Activated naive CD8-positive, alpha-beta T cell treated with anti-CD3 and anti-CD28 coated beads, Interleukin-2, amount 10 ng/mL, durations not matched to agents 7 days and 5 days (primary cell): ENCODE results near the gene CKB. TPM values are rescaled to one million over a fixed set of nuclear protein-coding genes. Genes with fewer than 3 reads are reported as not detected.

ENCODE experiments used
- ATAC-seq: fragments of 150-1000 bp; cut with Tn5 transposase; one replicate; pipeline ENCODE4 v1.10.0; 2021; ENCODE audit warnings: low read depth, moderate library complexity
- POLR2A ChIA-PET: fragments of 350-600 bp; sonication (Branson Sonifier 250); formaldehyde crosslinking; loops from one replicate; lab custom pipeline; 2021; ENCODE audit warnings: antibody characterized with exemption; lab: Charles Lee
- DNase-seq: peaks from one replicate; pipeline ENCODE4 v3.0.0; 2021
- H3K27ac Mint-ChIP-seq: one replicate; pipeline ENCODE4 v1.8.0; 2022; ENCODE audit warnings: mild to moderate bottlenecking, mixed read lengths
- H3K27me3 Mint-ChIP-seq: one replicate; pipeline ENCODE4 v1.8.0; 2022; ENCODE audit warnings: mild to moderate bottlenecking, moderate library complexity, mixed read lengths
- H3K36me3 Mint-ChIP-seq: one replicate; pipeline ENCODE4 v1.8.0; 2021; ENCODE audit warnings: mild to moderate bottlenecking, mixed read lengths
- H3K4me1 Mint-ChIP-seq: one replicate; pipeline ENCODE4 v1.8.0; 2021; ENCODE audit warnings: mixed read lengths
- H3K4me3 Mint-ChIP-seq: one replicate; pipeline ENCODE4 v1.8.0; 2022; ENCODE audit warnings: mild to moderate bottlenecking, moderate library complexity, mixed read lengths
- H3K9me3 Mint-ChIP-seq: one replicate; pipeline ENCODE4 v1.8.0; 2021; ENCODE audit warnings: mixed read lengths
- total RNA-seq, 2 experiments: library from RNA; stranded (reverse); gene quantifications; one replicate each; pipeline ENCODE4 v1.2.3, GENCODE V29; 2021

The CKB gene
- total RNA-seq, 2 experiments from 2014 or later, result 4.3 to 4.4 TPM

DNA sequence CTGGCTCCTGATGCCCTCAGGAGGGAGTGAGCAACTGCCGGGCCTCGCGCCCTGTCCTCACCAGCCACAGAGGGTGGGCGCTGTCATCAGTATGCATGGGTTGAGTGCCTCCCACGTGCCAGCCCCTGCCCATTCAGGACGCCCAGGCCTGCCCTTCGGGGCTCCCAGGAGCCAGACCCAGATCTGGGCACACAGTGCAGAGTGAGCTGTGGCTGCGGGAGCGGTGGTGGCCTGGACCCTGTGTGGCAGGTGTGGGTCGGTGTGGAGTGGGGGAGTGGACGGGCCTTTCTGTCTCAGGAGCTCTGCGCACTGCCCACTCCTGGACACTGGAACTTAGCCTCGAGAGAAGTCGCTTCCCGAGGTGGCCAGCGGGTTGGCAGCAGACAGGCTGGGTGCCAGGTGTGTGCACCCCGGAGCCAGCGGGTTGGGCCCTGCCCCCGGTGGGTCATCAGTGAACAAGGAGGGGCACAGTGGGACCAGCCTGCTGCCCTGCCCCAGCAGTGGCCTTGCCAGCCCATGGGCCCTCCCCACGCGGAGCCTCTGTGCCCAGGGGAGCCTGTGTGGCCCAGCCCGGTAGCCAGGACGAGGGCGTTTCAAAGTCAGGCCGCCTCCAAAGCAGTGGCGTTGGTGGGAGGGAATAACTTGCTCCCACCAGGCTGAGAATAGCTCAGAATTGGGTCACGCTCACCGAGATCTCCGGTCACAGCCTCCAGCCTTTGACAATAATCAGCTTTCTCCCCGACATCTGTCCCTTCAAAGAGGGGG, 15.8 kb upstream of the CKB start:
- no peak for DNase-seq
- H3K4me3 Mint-ChIP-seq, result no peak overlapping the region
- H3K27me3 Mint-ChIP-seq, result peaks cover 2% of the 10 kb centered on the region
- no peaks in the 10 kb centered on the region for H3K9me3 Mint-ChIP-seq
- no peak for ATAC-seq
- H3K27ac Mint-ChIP-seq, result no peak overlapping the region
- H3K36me3 Mint-ChIP-seq, result no peaks in the 10 kb centered on the region
- H3K4me1 Mint-ChIP-seq, result no peaks in the 10 kb centered on the region
- POLR2A ChIA-PET, result interaction anchor here (2.3 kb wide), 1 partner anchor 10 kb away, joined by 12 read pairs; the partner anchor contains the start of gene TRMT61A

DNA sequence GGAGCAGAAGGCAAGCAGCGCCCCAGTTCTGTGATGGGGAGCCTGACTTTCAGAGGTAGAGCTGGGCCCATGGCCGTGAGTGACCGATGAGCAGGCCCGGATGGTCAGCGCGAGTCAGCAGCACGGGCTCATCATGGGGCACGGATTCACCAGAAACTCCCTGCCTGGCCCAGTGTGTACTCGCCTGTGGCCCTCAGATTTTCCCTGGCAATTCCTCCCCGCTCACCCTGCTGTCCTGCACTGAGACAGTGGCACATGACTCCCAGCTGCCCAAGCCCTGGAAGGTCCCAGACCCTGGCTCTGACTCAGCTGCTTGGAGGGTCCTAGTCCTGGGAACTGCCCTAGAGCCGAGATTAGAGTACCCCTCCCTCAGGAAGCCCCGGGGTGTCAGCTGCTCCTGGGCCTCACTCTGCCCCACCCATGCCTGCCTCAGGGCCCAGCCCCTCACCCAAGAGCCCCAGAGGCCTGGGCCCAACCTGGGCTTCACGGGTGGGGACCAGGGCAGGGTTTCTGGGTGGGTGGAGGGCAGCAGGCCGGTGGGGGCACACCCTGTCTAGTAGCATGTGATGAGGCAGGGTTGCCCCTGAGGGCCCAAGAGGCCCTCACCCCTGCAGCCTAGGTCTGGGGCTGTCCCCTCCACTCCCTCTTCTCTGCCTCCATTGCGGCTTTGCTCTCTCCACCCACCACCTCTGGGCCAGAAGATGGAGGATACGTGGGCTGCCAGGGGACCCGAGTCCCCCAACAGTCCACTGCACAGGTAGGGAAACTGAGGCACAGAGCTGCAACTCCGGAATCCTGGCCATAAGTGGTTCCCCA, 14.8 kb upstream of the CKB start:
- Mint-ChIP-seq H3K27ac (no peak overlapping the region), H3K9me3 (no peaks in the 10 kb centered on the region), H3K27me3 (peaks cover 2% of the 10 kb centered on the region), H3K4me3 (no peak overlapping the region), H3K4me1 (no peaks in the 10 kb centered on the region), H3K36me3 (no peaks in the 10 kb centered on the region)
- no peak for ATAC-seq
- POLR2A ChIA-PET, result interaction anchor here (1.4 kb wide), 1 partner anchor 16 kb away, joined by 4 read pairs; no protein-coding TSS in a partner anchor
- no peak for DNase-seq

DNA sequence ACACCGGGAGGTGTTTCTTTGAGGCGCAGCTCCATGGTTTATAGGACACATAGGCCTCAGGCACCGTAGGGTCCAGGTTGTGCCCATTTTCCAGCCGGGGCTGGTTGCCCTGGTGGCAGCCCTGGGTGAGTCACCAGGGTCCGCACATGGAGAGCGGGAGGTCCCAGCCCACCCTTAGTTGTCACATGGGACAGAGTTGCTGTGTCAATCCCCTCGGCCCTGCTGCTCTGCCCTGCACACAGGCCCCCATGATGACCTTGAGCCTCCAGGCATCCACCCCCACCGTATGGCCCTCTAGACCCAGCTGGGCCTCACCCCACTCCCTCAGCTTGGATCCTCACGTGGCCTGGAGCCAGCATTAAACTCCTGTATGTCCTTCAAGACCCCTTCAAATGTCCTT, 14.1 kb upstream of the CKB start:
- Mint-ChIP-seq H3K27ac (no peak overlapping the region), H3K9me3 (no peaks in the 10 kb centered on the region), H3K27me3 (peaks cover 2% of the 10 kb centered on the region), H3K4me1 (no peaks in the 10 kb centered on the region), H3K4me3 (no peak overlapping the region), H3K36me3 (no peaks in the 10 kb centered on the region)
- DNase-seq (no peak), ATAC-seq (no peak)
- POLR2A ChIA-PET, result interaction anchor here (1.4 kb wide), 1 partner anchor 16 kb away, joined by 4 read pairs; no protein-coding TSS in a partner anchor

DNA sequence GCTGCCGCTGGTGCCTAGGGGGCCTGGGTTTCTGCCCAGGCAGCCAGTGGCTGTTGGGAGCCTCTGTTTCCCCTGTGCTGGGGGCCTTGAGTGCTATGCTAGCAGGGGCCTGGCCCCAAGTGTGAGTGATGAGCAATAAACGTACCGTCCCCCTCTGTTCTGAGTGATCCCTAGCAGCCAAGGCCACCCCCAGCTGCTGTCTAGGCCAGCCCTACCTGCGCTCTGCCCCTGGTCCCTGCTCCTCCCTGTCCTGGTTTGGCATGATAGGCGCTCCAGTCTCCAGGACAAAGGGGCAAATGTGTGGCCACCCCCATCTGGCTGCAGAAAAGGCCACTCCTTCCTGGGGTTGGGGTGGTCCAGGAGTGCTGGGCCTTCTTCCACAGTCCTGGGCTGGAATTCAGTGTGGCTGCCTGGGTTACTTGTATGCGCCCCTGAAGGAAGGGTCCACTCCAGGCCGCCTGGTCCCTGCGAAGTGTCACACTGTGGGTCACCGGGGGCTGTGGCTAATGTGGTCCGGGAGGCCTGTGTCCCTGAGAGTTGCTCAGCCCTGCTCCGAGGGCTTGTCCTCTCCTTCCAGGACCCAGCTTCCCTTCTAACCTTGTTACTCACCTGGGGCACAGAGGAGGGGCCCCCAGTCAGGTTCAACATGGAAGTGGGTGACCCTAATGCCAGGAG, 13.4 kb upstream of the CKB start:
- Mint-ChIP-seq H3K4me3 (no peak overlapping the region), H3K27me3 (peaks cover 2% of the 10 kb centered on the region), H3K4me1 (peaks cover 2% of the 10 kb centered on the region), H3K36me3 (no peaks in the 10 kb centered on the region), H3K9me3 (no peaks in the 10 kb centered on the region), H3K27ac (no peak overlapping the region)
- POLR2A ChIA-PET, result interaction anchor here (1.4 kb wide), 1 partner anchor 15 kb away, joined by 4 read pairs; no protein-coding TSS in a partner anchor
- DNase-seq (no peak), ATAC-seq (no peak)

DNA sequence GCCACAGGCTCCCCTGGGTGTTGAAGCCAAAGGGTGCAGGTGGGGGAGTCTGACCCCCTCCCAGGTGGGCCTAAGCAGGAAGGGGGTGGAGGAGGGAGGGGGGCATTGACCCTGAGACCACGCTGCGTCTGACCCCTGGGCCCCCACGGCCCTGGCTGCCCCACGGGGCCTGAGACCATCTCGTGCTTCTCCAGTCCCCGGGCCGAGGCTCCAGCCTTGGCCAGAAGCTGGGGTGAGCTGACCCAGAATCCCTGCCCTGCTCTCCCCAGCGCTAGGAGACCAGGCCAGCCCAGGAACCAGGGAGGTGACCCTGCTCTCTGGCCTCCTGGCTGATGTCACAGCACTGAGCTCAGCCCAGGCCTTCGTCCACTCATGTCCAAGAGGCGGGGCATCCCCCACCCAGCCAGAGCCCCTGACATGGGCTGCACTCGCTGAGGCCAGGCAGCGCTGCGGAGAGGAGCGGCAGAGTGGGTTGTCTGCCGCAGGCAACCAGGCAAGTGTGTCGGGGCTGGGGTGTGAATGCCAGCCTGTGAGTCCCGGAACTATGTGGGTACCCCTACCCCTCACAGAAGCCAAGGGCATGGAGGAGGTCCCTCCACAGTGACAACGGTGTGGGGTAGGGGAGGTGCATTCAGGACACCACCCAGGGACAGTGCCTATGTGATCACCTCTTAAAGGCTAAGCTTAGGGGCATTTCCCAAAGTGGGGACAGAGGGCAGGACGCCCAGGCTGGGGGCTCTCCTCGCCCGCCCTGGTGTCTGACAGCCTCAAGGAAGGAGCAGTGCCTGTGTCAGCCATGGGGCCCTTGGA, 12.7 kb upstream of the CKB start:
- Mint-ChIP-seq H3K4me1 (peaks cover 4% of the 10 kb centered on the region), H3K4me3 (no peak overlapping the region), H3K36me3 (no peaks in the 10 kb centered on the region), H3K27me3 (peaks cover 1% of the 10 kb centered on the region), H3K9me3 (no peaks in the 10 kb centered on the region), H3K27ac (no peak overlapping the region)
- DNase-seq, result no peak
- ATAC-seq, result no peak
- POLR2A ChIA-PET, result interaction anchor here (1.3 kb wide), 1 partner anchor 14 kb away, joined by 4 read pairs; no protein-coding TSS in a partner anchor

DNA sequence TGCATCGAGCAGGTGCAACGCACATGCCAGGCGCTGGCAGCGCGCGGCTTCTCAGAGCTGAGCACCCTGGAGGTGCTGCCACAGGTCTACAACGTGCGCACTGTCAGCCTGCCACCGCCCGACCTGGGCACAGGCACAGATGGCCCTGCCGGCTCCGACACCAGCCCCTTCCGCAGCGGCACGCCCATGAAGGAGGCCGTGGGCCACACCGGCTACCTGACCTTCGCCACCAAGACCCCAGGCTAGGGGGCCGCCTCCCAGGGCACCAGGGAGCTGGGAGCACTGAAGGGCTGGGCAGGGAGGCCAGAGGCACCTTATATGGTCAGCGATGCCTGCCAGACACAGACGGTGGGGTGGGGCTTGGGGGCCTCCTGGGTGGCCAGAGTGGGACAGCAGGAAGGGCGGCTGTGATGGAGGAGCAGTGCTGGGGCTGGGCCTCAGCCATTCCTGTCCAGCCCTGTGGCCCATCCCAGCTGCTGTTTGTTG, 12.0 kb upstream of the CKB start:
- no peak for ATAC-seq
- Mint-ChIP-seq H3K9me3 (no peaks in the 10 kb centered on the region), H3K27me3 (no peaks in the 10 kb centered on the region), H3K4me1 (peaks cover 10% of the 10 kb centered on the region), H3K4me3 (no peak overlapping the region), H3K36me3 (no peaks in the 10 kb centered on the region), H3K27ac (no peak overlapping the region)
- DNase-seq, result no peak
- POLR2A ChIA-PET, result interaction anchor here (1.3 kb wide), 1 partner anchor 13 kb away, joined by 4 read pairs; no protein-coding TSS in a partner anchor

DNA sequence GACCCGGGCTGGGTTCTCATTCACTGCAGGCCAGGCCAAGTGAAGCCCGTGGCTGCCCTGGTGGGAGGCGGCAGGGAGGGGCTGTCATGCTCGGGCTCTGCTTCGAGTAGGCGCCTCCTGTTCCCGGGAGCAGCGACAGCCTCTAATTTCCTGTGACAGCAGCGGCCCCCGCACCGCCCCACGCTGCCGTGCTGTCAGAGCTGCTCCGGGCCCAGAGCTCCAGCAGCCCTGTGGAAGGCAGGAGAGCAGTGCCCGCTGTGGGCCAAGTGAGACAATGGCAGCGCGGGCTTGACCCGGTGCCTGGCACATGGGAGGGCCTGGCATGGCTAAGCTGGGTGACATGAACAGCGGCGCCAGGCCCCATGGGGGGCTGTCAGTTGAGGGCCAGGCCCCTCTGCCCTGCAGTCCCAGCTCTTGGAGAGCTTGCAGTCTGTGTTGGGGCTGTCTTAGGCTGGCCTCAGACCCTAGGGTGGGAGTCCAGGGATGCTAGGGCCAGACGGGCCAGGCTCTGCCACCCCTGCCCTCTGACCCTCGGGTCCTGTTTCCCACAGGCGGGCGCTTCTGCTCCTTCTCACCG, 11.5 kb upstream of the CKB start:
- no peak for ATAC-seq
- no peak overlapping the region for H3K4me3 Mint-ChIP-seq
- H3K27me3 Mint-ChIP-seq, result no peaks in the 10 kb centered on the region
- no peaks in the 10 kb centered on the region for H3K9me3 Mint-ChIP-seq
- no peak for DNase-seq
- H3K27ac Mint-ChIP-seq, result no peak overlapping the region
- H3K36me3 Mint-ChIP-seq, result peaks cover 2% of the 10 kb centered on the region
- H3K4me1 Mint-ChIP-seq, result peaks cover 13% of the 10 kb centered on the region
- POLR2A ChIA-PET, result interaction anchor here (1.3 kb wide), 1 partner anchor 13 kb away, joined by 4 read pairs; no protein-coding TSS in a partner anchor

DNA sequence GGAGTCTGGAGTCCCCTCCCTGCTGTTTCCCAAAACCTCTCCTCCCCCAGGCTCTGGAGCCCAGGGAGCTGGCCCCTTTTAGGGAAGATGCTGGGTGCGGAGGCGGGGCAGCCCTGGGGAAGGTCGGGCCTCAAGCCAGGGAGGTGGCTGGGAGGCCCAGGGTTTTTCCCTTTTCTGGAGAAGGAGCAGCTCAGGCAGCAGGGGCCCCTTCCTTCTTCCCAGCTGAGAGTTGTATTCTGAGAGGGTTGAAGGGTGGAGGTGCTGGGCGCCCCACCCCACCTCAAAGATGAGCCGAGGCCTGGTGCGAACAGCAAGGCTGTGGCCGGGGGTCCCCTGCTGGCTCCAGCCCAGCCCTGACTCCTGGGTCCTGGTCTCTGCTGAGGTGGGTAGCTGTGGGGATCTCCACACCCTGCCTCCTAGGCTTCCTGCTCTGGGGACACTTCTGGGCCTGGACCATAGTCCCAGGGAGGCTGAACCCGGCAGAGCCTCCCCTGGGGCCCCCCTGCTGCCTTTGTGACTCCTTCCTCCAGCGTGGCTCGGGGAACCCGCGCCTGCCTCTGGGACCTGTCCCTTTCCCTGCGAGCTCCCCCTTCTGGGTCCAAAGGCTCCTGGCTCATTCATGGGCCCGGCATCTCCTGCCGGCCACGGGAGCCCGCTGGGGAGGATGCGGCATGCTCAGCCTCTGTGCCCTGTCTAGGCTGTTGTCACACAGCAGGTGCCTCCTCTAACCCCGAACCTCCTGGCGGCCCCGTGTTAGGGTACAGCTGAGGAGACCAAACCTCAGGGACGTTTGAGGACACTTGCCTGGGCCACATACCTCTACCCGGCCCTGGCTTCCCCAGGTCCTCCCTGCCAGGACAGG, 10.7 kb upstream of the CKB start:
- POLR2A ChIA-PET, result no interaction called here
- no peak for ATAC-seq
- DNase-seq, result no peak
- H3K4me1 Mint-ChIP-seq, result peaks cover 14% of the 10 kb centered on the region
- H3K4me3 Mint-ChIP-seq, result no peak overlapping the region
- H3K36me3 Mint-ChIP-seq, result peaks cover 2% of the 10 kb centered on the region
- no peak overlapping the region for H3K27ac Mint-ChIP-seq
- no peaks in the 10 kb centered on the region for H3K27me3 Mint-ChIP-seq
- no peaks in the 10 kb centered on the region for H3K9me3 Mint-ChIP-seq

DNA sequence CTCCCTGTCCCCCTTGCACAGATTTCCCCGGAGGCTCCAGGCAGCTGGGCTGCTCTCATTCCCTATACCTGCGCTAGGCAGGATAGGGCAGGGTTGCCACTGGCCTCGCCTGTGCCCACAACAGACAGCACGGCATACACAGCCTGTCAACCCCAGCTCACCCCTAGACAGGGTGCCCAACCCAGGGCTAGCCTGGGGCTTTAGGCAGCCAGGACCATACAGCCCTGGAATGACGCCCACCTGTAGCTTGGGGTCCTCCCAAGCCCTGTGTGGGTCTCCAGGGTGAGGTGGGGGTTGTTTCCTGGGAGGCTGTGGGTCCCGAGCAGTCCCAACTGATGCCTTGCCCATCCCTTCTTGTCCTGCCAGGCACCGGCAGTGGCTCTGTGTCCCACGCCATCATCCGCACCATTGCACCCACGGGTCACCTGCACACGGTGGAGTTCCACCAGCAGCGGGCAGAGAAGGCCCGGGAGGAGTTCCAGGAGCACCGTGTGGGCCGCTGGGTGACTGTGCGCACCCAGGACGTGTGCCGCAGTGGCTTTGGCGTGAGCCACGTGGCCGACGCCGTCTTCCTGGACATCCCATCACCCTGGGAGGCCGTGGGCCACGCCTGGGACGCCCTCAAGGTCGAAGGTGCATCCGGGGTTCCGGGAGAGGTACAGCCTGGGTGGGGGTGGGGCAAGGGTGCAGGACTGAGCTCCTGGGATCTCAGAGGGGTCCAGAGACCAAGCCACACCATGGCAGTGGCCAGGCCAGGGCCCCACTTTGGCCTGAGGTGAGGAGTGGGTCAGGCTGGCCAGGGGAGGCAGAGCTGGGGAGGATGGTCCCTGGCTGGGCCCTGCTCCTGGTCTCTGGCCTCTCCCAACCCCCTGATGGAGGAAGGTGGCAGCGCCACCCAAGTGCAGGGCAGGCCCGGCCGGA, 9.8 kb upstream of the CKB start:
- DNase-seq, result no peak
- POLR2A ChIA-PET, result no interaction called here
- no peaks in the 10 kb centered on the region for H3K27me3 Mint-ChIP-seq
- H3K36me3 Mint-ChIP-seq, result peaks cover 2% of the 10 kb centered on the region
- ATAC-seq, result no peak
- H3K4me3 Mint-ChIP-seq, result no peak overlapping the region
- H3K27ac Mint-ChIP-seq, result no peak overlapping the region
- peaks cover 17% of the 10 kb centered on the region for H3K4me1 Mint-ChIP-seq
- H3K9me3 Mint-ChIP-seq, result no peaks in the 10 kb centered on the region

DNA sequence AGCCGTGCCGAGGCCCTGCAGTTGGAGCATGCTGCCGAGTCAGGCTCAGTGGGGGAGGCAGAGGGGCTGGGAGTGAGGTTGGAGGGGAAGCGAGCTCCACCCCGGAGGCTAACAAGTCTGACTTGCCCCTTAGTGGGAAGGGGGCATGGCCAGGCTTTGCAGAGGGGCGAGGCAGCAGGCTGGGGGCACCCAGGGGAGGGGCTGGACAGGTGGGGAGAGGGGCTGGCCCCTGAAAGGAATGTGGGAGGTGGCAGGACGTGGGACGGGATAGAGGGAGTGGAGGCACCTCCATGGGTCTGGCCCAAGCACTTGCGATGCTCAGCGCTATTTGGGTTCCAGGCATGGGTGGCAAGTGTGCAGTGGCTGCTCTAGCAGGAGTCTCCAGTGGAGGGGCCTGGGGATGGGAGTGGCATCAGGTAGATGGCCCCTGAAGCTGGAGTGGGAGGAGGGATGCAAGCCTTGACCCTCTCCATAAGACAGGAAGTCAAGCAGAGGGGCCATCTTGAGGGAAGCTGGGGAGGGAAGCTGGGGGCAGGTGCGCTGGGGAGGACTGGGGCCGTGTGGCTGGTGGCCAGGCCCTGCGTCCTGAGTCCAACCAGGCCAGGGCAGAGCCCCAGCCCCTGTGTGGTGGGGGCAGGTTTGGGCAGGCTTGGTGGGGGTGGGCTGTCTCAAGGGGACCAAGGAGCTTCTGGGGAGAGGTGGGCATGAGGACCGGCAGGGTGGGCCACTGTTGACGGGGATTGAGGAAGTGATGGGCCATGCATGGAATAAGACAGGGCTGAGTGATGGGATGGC, 9.0 kb upstream of the CKB start:
- Mint-ChIP-seq H3K4me1 (peaks cover 26% of the 10 kb centered on the region), H3K9me3 (no peaks in the 10 kb centered on the region), H3K36me3 (peaks cover 2% of the 10 kb centered on the region), H3K4me3 (no peak overlapping the region), H3K27me3 (no peaks in the 10 kb centered on the region), H3K27ac (peak overlapping the region; percentile 34)
- POLR2A ChIA-PET, result no interaction called here
- ATAC-seq (no peak), DNase-seq (no peak)
